ENCODE data around the gene BEST3. TPM values are rescaled to one million over a fixed set of nuclear protein-coding genes. Genes with fewer than 3 reads are reported as not detected.

The BEST3 gene
- total RNA-seq, 1 donor from 2014 or later = not detected

DNA sequence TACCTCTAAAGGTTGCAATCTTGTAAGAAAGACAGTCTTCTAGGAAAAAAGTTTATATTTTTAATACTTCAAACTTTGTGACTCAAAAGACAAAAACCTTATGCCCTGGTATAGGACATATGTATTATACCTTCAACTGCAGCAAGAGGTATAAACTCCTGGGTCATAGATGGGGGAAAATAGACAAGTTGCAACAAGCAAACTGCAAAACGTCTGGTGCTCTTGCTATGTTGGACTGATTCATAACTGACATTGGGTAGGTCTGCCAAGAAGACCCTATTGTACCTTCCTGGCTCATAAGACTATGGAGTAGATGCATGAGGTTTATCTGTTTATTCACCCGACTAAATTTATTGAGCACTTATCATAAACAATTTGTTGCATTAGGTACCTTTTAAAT lies 40.9 kb downstream of the BEST3 start:
- H3K36me3 Mint-ChIP-seq (ENCODE audit: low read depth) = no peaks in the 10 kb centered on the region
- peaks cover 6% of the 10 kb centered on the region for H3K27me3 Mint-ChIP-seq
- intact Hi-C loops (cut with micrococcal nuclease) = no loop called here
- DNase-seq (no peak), ATAC-seq (ENCODE audit: low read depth) (no peak)
- no peak overlapping the region for H3K27ac Mint-ChIP-seq
- ChIA-PET POLR2A (no interaction called here), CTCF (no interaction called here)
- TF ChIP-seq, protein P1, sequence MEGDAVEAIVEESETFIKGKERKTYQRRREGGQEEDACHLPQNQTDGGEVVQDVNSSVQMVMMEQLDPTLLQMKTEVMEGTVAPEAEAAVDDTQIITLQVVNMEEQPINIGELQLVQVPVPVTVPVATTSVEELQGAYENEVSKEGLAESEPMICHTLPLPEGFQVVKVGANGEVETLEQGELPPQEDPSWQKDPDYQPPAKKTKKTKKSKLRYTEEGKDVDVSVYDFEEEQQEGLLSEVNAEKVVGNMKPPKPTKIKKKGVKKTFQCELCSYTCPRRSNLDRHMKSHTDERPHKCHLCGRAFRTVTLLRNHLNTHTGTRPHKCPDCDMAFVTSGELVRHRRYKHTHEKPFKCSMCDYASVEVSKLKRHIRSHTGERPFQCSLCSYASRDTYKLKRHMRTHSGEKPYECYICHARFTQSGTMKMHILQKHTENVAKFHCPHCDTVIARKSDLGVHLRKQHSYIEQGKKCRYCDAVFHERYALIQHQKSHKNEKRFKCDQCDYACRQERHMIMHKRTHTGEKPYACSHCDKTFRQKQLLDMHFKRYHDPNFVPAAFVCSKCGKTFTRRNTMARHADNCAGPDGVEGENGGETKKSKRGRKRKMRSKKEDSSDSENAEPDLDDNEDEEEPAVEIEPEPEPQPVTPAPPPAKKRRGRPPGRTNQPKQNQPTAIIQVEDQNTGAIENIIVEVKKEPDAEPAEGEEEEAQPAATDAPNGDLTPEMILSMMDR (IDR thresholded peaks at IDR 0.05) = no peak
- H3K4me1 Mint-ChIP-seq = no peaks in the 10 kb centered on the region
- H3K4me3 Mint-ChIP-seq = no peak overlapping the region
- H3K9me3 Mint-ChIP-seq = no peaks in the 10 kb centered on the region

DNA sequence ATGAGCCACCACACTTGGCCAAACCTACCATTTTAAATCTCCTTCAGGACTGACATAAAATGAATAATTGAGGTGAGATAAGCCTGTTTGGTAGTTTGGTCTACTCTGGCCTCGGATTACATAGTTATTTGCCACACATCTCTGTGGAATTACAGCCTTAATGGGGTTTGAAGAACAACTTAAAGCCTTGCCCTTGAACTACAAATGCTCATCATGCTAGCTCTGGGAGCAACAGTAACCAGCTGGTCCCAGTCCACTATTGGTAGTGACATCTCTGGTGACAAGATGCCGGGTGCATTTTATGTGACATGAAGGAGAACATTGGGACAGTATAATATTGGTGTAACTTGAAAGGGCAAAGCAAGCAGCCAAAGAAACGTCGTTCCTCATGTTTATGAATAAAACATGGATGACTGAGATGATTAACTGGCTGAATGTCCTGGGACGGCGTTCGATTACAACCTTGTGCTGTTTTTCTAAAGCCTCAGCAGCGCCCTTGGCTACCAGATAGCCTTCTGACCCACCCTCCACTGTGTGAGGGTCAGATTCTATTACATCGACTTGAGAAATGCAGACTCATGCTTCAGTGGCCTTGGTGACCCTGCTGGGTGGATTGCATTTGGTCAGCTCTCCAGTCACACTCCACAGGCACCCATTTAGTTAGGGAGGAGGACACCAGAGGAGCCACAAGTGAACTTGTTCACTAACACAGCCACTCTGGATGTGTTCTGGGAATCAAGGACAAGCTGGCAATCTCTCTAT lies 41.5 kb downstream of the BEST3 start:
- ChIA-PET CTCF (no interaction called here), POLR2A (no interaction called here)
- no peak for DNase-seq
- ATAC-seq (ENCODE audit: low read depth) = no peak
- intact Hi-C loops (cut with micrococcal nuclease) = no loop called here
- Mint-ChIP-seq H3K27ac (no peak overlapping the region), H3K9me3 (no peaks in the 10 kb centered on the region), H3K4me3 (no peak overlapping the region), H3K36me3 (ENCODE audit: low read depth) (no peaks in the 10 kb centered on the region), H3K4me1 (no peaks in the 10 kb centered on the region), H3K27me3 (peaks cover 6% of the 10 kb centered on the region)
- TF ChIP-seq, protein P1 (IDR thresholded peaks at IDR 0.05) = no peak

DNA sequence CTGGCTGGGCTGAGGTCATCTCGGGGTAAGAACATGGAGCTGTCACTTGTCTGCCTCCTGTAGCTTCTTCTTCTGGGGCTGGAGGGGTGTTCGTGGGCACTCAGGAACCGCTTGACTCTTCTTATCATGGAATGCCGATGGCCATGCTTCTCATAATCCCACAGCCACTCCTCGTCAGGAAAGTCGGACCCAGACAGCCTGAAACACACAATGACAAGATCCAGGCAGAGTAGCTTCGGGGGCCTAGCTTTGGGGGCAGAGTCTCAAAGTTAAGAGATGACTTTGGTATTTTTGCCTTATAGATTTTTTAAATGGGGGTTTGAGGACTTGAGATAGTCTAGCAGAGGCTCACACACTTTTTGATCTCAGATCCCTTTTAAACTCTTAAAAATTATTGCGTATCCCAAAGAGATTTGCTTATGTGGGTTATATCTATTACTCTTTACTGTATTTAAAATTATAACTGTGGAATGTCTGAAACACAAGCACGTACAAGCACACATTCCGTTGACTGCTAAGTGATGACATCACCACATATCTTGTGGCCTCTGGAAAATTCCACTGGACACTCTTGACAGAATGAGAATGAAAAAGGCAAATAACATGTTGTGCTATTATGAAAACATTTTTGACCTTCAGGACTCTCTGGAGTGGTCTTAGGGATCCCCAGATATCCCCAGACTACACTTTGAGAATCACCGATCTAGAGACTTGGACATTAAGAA lies 43.3 kb downstream of the BEST3 start:
- ChIA-PET CTCF (no interaction called here), POLR2A (no interaction called here)
- TF ChIP-seq, protein P1 (IDR thresholded peaks at IDR 0.05) = no peak
- Mint-ChIP-seq H3K9me3 (no peaks in the 10 kb centered on the region), H3K36me3 (ENCODE audit: low read depth) (no peaks in the 10 kb centered on the region), H3K4me3 (no peak overlapping the region), H3K4me1 (no peaks in the 10 kb centered on the region), H3K27ac (no peak overlapping the region), H3K27me3 (peaks cover 6% of the 10 kb centered on the region)
- ATAC-seq (ENCODE audit: low read depth) (no peak), DNase-seq (no peak)
- intact Hi-C loops (cut with micrococcal nuclease) = no loop called here

DNA sequence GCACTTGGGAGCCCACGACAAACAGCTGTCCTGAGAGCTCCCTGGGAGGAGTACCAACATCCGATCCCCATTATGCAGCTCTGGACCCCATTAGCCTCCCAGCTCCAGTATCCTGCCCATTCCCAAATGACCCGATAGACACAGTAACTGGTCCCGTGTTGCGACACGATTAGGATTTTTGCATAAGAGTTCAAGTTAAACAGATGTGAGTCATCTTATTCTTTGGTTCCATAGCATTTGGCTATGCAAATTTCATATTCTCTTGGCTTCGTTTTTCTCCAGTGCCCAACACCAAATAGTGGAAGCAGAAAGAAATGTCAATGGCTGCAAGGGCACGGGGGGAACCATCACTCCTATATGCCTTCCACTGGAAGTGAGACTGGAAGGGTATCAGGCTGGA lies 45.4 kb downstream of the BEST3 start:
- H3K4me3 Mint-ChIP-seq = no peak overlapping the region
- H3K4me1 Mint-ChIP-seq = no peaks in the 10 kb centered on the region
- no peak overlapping the region for H3K27ac Mint-ChIP-seq

DNA sequence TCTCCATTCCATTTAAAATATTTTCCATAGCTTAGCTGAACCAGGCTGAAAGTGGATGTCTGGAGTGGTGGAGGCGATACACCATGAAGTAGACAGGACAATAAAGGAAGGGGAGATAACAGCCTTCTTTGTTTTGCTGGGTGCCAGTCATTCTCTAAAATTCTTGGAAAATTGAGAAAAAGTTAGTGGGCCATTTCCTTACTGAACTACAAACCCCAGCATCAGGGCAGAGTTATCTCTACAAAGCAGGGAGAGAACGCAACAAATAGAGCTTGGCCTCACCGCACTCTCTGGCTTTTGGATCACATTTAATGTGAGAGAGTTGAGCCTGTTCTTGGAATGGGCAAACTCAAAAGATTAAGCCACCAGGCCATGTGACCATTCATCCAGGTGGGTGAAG lies 47.2 kb downstream of the BEST3 start:
- ATAC-seq (ENCODE audit: low read depth) = no peak
- CTCF ChIA-PET = no interaction called here
- POLR2A ChIA-PET = no interaction called here
- Mint-ChIP-seq H3K9me3 (no peaks in the 10 kb centered on the region), H3K36me3 (ENCODE audit: low read depth) (no peaks in the 10 kb centered on the region), H3K27me3 (peaks cover 15% of the 10 kb centered on the region), H3K27ac (no peak overlapping the region), H3K4me3 (no peak overlapping the region), H3K4me1 (no peaks in the 10 kb centered on the region)
- intact Hi-C loops (cut with micrococcal nuclease) = no loop called here
- TF ChIP-seq, protein P1 (IDR thresholded peaks at IDR 0.05) = no peak
- no peak for DNase-seq

More for the DNA sequence above, 45.4 kb downstream of the BEST3 start:
- peaks cover 8% of the 10 kb centered on the region for H3K27me3 Mint-ChIP-seq
- no peaks in the 10 kb centered on the region for H3K36me3 Mint-ChIP-seq (ENCODE audit: low read depth)
- no peak for DNase-seq
- no peaks in the 10 kb centered on the region for H3K9me3 Mint-ChIP-seq
- TF ChIP-seq, protein P1 (IDR thresholded peaks at IDR 0.05) = no peak
- ATAC-seq (ENCODE audit: low read depth) = no peak
- ChIA-PET CTCF (no interaction called here), POLR2A (no interaction called here)
- intact Hi-C loops (cut with micrococcal nuclease) = no loop called here
